ENCODE data around the gene ZBTB32. TPM values are rescaled to one million over a fixed set of nuclear protein-coding genes. Genes with fewer than 3 reads are reported as not detected.

Gene ZBTB32
- total RNA-seq, 1 experiment from 2014 or later = 0.17 TPM

DNA sequence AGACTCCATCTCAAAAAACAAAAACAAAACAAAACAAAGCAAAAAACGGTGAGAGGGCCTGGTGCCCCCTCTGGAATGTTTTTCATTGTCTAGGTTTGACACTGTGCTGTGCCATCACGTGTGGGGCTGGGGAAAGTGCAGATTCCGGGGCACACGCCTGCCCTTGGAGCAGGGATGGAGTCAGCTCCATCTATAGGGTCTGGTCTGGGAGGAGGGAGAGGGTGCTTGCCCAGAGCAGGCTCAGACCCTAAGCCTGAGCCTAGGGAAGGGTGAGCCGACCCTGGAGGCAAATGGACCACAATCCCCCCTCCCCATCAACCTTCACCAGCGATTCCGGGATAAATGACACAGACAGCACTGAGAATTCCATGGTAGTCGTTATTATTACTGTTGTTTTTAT, 10.9 kb upstream of the ZBTB32 start:
- no peak for DNase-seq (ENCODE audit: low spot score)

DNA sequence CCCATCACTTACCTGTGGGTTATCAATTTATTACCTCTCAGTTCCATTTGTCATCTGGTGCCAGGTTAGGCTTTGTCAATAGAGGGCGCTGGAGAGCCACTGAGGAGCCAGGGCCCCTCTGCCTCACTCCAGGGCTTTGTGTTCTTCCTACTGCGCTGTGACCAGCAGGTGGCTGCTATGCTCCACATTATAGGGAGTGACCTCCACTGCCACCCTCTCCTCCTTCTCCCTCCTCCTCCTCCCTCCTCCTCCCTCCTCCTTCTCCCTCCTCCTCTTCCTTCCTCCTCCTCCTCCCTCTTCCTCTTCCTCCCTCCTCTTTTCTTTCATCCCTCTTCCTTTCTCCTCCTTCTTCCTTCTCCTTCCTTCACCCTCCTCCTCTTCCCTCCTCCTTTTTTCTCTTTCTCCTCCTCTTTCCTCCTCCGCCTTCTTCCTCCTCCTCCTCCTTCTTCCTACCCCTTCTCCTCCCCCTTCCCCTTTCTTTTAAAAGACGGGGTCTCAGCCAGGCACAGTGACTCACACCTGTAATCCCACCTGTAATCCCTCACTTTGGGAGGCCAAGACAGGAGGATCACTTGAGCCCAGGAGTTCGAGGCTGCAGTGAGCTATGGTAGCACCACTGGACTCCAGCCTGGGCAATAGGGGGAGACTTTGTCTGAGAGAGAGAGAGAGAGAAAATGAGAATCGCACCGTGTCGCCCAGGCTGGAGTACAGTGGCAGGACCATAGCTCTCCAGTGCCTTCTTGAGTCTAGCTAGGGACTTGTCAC, 10.3 kb upstream of the ZBTB32 start:
- peak; percentile 91 for DNase-seq (ENCODE audit: low spot score)
- in situ Hi-C loops (cut with HindIII; ENCODE audit: low sequenced_read_pairs) = loop anchor here (10.0 kb wide), 1 partner anchor 141 kb away; no protein-coding TSS in a partner anchor

More for the DNA sequence above, 10.9 kb upstream of the ZBTB32 start:
- in situ Hi-C loops (cut with HindIII; ENCODE audit: low sequenced_read_pairs) = loop anchor here (10.0 kb wide), 1 partner anchor 141 kb away; no protein-coding TSS in a partner anchor

DNA sequence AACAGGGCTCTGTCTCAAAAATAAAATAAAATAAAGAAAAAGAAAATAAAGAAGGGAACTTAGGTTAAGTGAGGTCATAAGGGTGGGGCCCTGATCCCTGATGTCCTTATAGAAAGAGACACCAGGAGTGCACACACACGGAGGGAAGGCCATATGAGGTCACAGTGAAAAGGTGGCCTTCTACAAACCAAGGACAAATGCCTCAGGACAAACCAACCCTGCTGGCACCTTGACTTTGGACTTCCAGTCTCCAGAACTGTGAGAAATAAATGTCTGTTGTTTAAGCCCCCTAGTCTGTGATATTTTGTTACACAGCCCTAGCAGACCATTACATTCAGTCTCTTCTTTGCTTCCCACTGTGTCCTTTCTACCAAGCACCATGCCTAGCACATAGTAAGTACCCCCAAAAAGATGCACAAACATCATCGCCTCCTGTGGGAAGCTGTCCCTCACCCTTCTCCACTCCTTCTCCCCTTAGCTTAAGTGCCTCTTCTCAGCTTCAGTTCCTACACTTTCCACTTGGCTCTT, 8.4 kb upstream of the ZBTB32 start:
- no peak for DNase-seq (ENCODE audit: low spot score)
- in situ Hi-C loops (cut with HindIII; ENCODE audit: low sequenced_read_pairs) = loop anchor here (10.0 kb wide), 1 partner anchor 139 kb away; no protein-coding TSS in a partner anchor

DNA sequence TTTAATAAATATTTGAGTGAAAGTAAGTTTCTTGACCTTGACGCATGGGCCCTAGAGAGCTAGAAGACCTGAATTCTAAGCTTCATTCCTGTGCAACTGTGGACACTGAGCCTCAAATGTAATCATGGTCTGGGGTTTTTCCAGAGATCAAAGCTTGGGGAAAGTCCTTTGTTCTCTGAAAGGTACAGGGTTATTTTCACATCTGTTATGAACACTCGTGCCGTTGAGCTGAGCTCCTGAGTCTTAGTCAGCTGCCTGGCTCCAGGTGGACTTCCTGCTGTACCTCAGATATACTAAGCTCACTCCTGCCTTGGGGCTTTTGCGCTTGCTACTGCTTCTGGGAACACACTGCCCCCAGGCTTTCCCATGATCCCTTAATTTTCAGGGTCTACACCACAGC, 7.5 kb upstream of the ZBTB32 start:
- in situ Hi-C loops (cut with HindIII; ENCODE audit: low sequenced_read_pairs) = loop anchor here (10.0 kb wide), 1 partner anchor 138 kb away; no protein-coding TSS in a partner anchor
- no peak for DNase-seq (ENCODE audit: low spot score)

DNA sequence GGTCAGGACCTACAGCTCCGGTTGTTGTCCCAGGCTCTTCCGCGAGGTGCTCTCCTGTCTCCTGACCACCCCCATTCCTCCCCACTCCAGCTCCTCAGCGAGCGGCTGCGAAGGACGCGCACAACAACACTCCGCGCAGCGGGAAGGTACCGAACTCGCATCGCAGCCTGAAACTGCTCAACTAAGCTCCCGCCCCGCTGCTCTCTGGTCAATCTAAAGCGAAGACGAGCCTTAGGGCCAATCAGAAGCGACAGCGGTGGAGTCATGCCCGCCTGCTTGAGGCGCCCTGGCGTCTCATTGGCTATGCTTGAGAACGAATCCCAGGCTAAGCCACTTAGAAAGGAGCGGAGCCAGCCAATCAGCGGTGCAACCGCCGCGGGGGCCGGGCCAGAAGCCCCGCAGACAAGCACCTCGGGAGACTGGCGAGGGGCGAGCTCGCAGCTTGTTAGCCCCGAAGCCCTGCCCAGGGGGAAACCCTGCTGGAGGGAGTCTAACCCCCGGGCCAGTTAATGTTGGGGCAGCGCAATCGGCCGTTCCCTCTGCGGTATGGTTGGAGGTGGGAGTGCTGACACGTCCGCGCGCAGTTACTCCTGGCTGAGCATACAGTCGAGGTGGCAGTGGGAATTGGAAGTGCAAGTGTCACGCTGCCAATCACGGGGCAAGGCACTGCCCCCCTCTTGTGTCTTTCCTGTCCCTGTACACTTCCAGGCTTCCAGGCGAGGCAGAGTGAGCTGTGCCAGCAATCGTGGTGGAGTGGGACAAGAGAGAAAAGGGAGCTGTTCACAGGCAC, 1.9 kb upstream of the ZBTB32 start:
- in situ Hi-C loops (cut with HindIII; ENCODE audit: low sequenced_read_pairs) = no loop called here
- DNase-seq (ENCODE audit: low spot score) = peak; percentile 100

DNA sequence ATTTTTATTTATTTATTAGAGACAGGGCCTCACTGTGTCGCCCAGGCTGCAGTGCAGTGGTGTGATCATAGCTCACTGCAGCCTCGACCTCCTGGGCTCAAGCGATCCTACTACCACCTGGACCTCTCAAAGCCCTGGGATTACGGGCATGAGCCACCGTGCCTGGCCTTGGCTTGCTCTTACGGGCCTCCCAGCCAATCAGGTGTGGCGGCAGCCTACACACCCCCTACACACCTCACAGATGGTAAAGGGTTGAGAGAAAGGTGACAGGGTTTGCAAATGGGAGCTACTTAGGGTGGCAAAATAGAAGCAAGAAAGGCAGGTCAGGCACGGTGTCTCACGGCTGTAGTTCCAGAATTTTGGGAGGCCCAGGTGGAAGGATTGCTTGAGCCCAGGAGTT, 1.0 kb upstream of the ZBTB32 start:
- in situ Hi-C loops (cut with HindIII; ENCODE audit: low sequenced_read_pairs) = no loop called here
- DNase-seq (ENCODE audit: low spot score) = no peak

DNA sequence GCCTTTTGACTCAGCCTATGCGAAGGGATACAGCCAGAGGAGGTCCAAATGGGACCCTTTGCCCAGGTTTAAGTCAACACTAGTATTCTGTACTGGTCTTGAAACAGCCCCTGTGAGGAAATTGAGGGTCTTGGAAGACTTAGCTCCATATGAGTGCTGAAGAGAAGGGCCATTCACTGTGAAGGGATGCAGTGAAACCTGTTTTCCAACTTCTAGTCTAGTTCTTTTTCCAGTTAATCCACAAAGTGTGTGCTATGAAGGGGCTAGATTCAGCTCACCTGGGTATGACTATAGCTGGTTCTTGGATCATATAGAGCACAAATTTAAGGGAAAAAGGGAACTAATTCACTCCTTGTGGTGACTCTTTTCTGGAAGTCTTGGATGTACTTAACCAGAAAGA, 4.0 kb downstream of the ZBTB32 start:
- in situ Hi-C loops (cut with HindIII; ENCODE audit: low sequenced_read_pairs) = no loop called here
- no peak for DNase-seq (ENCODE audit: low spot score)

DNA sequence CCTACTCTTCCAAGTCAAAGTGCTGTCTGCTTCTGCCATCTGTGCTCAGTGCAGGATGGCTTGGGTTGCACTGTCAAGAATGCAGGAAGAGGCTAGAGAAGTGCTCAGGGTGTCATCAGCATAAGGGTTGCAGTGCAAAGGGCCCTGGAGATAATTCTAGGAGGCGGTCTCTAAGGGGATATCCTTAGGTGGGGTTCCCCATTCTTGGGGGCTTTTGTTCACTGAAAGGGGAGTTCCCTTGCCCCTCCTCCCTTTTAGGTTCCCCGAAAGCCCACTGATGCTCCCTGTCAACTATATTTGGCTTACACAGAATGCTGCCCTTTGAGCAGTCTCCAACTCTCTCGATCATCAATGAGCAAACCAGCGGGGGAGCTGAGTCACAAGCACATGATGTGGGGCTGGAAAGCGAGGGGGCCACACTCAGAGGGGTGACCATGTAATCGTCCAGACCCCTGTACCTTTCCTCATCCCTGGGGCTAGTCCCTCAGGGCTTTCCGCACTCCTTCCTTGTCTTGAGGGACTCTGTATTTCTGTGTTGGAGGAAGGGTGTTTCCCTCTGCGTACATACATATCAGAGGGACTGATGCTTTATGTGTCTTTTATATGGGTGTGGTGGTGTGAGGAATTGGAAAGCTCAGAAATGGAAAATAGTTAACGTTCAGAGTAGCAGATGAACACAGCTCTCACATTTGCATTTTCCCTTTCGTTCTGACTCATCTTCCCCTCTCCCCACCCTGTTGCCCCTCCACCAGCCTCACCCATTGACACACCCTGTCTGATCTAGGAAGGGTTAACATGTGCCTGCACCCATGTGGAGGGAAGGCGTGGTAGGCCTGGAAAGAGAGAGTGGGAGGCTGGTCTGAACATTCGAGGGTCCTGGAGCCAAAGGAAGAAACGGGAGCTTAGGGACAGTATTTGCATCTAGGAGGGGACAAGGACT, 6.7 kb downstream of the ZBTB32 start:
- in situ Hi-C loops (cut with HindIII; ENCODE audit: low sequenced_read_pairs) = no loop called here
- no peak for DNase-seq (ENCODE audit: low spot score)

DNA sequence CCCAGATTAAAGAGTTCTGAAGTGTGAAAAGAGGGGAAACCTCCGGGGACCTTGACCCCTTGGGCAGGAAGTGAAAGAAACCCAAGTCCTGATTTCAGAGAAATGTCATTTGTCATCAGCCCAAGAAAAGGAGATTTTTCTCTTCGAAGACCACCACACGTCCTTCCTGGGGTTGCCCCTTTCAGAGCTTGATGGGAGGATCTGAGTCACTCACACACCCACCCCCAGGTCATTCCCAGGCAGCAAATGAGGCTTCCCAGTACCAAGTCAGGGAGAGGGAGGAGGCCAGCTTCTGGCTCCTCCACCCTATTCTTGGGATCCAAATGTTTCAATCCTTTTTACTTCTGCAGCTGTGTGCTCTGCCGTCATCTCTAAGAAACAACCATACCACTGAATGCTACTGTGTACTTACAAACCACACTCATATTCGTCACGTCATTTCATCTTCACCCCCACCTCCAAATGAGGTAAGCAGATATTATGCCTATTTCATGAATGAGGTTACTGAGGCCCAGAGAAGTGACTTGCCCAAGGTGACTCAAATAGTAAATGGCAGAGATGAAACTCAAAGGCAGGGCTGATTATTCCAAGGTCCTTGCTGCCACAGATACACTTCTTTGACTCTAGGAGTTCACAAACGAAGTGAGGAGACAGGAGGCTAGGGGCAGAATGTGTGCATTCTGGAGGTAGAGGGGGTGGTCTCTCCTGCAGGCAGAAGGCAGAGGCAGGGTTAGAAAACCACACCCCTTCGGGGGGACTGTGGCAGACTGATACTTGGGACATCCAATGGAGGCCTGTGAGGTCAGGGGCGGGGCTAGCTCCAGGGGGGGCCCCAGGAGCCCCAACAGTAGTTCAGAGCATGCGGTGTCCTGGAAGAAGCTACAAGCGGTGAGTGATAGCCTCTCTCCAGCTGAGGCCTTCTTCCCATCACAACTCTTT, 8.5 kb downstream of the ZBTB32 start:
- in situ Hi-C loops (cut with HindIII; ENCODE audit: low sequenced_read_pairs) = no loop called here
- no peak for DNase-seq (ENCODE audit: low spot score)

DNA sequence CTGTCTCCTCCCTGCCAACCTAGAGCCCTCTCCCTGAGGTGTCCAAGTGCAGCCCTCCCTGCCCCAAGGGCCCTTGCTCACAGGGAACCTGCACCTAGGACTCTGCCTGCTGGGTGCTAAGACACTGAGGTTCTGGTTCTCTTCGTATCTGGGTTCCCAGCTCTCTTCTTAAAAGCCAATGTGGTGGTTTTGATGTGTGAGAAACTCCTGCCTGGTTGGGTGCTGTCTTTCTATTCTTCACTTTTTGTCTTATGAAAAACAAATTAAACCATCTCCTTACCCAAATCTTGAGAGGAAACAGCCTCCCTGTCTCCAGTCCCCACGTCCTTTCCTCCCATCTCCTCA, 9.1 kb downstream of the ZBTB32 start:
- DNase-seq (ENCODE audit: low spot score) = no peak
- in situ Hi-C loops (cut with HindIII; ENCODE audit: low sequenced_read_pairs) = no loop called here

DNA sequence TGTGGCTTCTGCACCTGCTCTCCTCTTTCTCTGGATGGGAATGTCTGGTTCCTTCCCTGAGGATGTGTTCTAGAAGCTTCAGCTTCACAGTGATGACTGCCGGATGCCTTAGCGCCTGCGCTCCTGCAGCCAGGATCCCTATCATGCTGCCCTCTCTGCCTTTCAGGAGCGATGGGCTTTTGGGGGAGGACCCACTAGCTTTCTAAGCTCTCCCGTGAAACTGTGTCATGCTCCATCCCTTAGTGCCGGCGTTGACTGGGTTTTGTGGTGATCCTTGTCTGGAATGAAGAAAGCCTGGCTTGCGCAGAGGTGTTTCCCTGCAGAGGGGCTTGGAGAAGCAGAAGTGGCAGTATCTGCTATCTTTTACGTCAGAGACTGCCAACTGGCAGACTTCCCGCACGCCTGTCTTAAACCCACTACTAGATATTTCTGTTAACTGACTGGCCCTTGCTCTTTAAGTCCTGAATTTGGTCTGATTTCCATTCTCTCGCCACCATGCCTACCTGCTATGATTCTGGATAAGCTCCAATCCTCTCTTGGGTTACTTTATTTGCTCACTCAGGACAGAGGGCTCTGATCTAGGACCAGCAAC, 9.6 kb downstream of the ZBTB32 start:
- in situ Hi-C loops (cut with HindIII; ENCODE audit: low sequenced_read_pairs) = no loop called here
- peak; percentile 45 for DNase-seq (ENCODE audit: low spot score)

DNA sequence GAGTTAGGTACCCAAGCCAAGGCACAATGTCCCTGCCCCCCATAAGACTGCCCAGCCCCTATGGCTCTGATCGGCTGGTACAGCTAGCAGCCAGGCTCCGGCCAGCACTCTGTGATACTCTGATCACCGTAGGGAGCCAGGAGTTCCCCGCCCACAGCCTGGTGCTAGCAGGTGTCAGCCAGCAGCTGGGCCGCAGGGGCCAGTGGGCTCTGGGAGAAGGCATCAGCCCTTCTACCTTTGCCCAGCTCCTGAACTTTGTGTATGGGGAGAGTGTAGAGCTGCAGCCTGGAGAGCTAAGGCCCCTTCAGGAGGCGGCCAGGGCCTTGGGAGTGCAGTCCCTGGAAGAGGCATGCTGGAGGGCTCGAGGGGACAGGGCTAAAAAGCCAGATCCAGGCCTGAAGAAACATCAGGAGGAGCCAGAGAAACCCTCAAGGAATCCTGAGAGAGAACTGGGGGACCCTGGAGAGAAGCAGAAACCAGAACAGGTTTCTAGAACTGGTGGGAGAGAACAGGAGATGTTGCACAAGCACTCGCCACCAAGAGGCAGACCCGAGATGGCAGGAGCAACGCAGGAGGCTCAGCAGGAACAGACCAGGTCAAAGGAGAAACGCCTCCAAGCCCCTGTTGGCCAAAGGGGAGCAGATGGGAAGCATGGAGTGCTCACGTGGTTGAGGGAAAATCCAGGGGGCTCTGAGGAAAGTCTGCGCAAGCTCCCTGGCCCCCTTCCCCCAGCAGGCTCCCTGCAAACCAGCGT, 10.4 kb downstream of the ZBTB32 start:
- in situ Hi-C loops (cut with HindIII; ENCODE audit: low sequenced_read_pairs) = no loop called here

DNA sequence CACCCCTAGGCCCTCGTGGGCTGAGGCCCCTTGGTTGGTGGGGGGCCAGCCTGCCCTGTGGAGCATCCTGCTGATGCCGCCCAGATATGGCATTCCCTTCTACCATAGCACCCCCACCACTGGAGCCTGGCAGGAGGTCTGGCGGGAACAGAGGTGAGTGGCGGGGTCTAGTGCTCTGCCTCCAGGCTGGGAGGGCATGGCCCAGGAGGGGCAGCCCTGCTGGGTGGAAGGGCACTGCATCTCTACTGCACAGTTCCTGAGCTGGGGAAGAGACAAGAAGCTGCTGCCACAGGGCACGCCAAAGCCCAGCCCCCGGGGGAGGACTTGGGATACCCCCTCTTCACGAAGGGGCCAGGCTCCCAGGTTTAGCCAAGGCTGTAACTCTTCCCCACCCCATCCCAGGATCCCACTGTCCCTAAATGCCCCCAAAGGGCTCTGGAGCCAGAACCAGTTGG, 11.0 kb downstream of the ZBTB32 start:
- in situ Hi-C loops (cut with HindIII; ENCODE audit: low sequenced_read_pairs) = no loop called here
- DNase-seq (ENCODE audit: low spot score) = no peak

More for the DNA sequence above, 10.4 kb downstream of the ZBTB32 start:
- peak; percentile 36 for DNase-seq (ENCODE audit: low spot score)

DNA sequence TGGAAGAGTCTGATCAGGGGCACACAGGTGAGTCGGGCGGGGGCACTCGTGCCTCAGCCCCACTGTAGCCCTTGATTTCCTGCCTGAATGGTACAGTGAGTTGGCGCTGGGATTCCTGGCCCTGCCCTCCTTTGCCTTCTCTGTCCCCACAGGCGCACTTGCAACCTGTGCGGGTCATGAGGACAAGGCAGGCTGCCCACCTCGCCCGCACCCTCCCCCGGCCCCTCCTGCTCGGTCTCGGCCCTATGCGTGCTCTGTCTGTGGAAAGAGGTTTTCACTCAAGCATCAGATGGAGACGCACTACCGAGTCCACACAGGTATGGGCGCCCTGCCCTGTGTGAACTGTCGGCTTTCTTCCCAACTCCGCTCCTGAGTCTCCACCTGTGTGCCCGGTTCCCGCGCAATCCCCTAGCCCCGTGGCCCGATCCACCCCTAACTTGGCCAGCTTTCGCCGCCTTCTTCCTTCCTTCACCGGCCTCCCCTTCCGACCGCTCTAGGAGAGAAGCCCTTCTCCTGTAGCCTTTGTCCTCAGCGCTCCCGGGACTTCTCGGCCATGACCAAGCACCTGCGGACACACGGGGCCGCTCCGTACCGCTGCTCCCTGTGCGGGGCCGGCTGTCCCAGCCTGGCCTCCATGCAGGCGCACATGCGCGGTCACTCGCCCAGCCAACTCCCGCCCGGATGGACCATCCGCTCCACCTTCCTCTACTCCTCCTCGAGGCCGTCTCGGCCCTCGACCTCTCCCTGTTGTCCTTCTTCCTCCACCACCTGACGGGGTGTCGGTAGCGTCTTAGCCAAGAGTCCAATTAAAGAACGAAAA, 11.8 kb downstream of the ZBTB32 start:
- peak; percentile 74 for DNase-seq (ENCODE audit: low spot score)

DNA sequence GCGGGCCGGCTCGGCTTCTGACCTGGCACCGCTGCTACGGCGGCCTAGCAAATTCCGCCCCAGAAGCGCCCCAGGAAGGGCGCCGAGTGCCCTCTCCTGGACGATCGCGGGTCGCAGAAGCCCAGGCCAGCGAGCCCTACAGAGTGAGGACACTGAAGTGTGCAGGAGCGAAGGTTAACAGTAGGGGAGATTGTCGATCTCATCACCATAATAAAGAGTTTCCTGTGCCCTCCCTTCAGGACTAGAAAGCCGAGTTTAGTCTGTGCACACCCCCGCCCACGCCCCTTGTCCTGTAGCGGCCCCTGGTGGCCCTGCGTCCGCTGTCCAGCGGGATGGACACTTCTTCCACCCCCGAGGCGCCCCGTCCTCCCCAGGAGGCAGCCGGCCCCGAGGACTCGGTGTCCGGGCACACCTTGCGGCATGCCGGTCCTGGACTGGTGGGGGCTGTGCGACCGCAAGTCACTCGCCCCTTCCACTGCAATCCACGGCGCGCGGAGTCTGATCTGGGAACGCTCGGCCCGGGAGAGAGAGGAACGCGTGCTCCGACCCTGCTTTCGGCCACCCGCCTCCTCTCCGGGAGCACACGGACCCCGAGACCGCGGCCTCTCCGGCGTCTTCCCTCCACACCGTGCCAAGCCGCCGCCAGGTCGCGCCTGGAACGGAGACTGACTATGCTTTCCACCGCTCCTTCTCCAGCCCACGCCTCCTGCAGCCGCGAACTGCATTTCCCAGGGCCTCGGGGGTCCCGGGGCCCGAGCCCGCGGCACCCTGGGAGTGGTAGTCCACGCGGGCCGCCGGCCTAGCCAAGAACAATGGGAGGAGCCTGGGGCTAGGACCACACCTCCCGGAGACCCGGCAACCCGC, 12.7 kb downstream of the ZBTB32 start:
- in situ Hi-C loops (cut with HindIII; ENCODE audit: low sequenced_read_pairs) = no loop called here
- DNase-seq (ENCODE audit: low spot score) = peak; percentile 96

More for the DNA sequence above, 11.8 kb downstream of the ZBTB32 start:
- in situ Hi-C loops (cut with HindIII; ENCODE audit: low sequenced_read_pairs) = no loop called here
